NCI-H2227 (cell line): Measurements from ENCODE around the gene NPTX1.
"Not testable (repeated sequence)": the region's sequence is repeated elsewhere in the genome, so short reads cannot be mapped to it uniquely, and the experiment has no call there.

Experiments
- DNase-seq: peaks from one replicate; lab custom pipeline; 2025; ENCODE audit not compliant: unreplicated experiment; lab: John Stamatoyannopoulos, UW

Gene NPTX1, protein sequence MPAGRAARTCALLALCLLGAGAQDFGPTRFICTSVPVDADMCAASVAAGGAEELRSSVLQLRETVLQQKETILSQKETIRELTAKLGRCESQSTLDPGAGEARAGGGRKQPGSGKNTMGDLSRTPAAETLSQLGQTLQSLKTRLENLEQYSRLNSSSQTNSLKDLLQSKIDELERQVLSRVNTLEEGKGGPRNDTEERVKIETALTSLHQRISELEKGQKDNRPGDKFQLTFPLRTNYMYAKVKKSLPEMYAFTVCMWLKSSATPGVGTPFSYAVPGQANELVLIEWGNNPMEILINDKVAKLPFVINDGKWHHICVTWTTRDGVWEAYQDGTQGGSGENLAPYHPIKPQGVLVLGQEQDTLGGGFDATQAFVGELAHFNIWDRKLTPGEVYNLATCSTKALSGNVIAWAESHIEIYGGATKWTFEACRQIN

DNA sequence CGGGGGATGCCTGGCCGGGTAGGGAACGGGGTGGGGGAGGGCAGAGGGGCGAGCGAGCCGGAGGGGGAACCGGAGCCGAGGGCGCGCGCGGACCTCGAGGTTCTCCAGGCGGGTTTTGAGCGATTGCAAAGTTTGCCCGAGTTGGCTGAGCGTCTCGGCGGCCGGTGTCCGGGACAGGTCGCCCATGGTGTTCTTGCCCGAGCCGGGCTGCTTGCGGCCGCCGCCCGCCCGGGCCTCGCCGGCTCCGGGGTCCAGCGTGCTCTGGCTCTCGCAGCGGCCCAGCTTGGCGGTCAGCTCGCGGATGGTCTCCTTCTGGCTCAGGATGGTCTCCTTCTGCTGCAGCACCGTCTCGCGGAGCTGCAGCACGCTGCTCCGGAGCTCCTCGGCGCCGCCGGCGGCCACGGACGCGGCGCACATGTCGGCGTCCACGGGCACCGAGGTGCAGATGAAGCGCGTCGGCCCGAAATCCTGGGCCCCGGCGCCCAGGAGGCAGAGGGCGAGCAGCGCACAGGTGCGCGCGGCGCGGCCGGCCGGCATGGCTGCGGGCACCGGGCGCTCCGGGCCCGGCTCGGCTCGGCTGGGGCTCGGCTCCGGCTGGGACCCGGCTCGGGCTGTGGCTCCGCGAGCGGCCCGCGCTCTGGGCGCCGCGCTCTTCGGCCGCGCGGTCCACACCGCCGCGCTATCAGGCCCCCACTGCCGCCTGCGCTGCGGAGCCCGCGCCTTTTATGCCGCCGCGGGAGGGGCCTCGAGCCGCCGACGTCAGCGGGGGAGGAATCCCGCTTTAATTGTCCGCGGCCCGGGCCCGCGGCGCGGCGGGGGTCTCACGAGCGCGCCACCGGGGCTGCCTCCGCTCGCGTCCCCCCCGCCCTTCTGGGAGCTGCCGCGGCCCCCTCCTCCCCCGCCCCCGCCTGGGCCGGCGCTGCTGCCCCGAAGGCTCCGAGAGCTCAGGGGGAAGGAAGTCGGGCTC is at the start of gene NPTX1:
Gene NPTX1 (minus strand): TSS at position 698 of the 967 bp plus-strand sequence. CDS start 161 bp downstream, at position 537.
- peak; percentile 83 for DNase-seq

DNA sequence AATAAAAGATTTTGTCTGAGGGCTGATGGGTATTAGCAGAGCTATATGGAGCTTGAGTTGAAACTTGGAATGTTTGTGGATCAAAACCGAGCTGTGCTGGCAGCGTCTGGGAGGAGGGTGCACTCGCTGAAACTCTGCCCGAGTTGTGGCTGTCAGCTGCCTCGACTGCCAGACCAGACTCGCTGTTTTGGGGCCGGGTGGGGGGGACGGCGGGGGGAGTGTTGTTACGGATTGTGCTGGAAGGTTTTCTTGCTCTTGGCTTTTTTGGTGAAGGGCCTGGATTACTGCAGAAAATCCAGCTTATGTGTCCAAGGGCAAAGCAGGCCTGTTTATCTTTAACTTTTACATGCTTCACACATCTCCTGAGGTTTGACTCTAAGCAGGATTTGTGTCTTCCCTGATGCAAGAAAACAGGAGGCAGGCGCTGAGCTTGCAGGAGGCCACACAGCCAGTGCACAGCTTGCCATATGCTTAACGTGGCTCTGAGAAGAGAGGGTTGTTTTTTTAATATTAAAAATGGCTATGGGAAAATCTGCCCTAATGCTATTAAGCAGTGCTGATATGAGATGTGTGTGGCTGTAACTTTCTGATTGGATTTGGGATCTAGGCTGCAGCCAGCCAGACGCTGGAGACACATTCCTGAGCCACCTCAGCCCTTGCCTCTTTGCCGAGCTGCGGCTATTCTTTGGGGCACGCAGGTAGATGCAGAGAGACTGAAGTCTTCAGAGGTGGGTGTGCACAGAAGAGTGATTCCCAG is 47.7 kb upstream of the NPTX1 start:
- no peak for DNase-seq

DNA sequence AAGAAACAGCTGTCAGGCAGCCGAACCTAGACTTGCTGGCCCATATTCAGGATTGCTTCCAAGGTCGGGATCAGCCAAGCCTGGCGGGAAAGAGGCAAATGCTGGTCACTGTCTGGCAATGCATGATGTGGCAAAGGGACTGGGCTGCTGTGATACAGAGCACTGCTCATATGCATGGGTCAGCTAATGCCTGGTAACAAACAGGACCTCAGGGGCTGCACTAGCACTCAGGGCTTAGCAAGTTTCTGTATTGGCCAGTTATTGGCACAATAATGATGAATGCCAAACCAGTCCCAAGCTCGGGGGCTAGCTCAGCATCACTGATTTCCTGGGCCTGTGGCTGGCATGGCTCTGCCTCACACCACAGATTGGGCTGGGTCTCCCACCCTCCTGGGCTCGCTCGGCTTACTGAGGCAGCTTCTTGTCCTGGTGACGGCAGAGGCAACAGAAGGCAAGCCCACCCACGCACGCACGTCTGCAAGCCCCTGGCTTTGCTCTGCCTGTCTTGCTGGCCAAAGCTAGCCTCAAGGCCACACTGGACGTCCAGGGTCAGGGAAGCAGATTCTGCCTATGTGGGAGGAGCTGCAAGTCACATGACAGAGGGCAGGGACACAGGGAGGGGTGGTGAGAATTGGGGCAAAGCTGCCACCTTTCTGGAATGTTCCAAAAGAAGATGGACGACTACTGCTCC is 46.8 kb upstream of the NPTX1 start:
- no peak for DNase-seq

DNA sequence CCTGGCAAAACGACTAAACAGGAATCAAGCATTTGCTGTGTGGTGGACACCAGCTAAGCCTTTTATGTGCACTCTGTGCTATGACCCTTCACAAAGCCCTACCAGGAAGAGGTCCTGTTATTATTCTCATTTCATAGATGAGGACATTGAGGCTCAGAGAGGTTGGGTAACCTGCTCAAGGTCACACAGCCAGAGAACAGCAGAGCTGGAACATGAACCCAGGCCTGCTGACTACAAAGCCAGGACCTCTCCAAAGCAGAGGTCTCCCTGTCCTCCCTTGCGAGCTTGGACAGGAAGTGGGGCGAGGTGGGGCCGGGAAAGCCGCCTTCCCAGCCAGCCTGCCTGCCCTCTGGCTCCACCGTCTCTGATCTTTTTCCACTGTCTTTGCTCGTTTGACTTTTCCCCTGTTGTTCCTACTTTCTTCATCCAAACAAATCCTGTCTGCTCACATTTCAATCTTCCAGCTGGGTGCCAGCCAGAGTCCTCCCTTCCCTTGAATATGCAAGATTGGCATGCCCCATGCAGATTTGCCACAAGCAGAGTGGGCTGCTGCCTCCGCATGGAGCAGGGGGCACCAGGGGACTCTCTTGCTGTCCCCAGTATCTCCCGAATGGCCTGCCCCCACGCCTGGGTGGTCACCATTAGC is 44.5 kb upstream of the NPTX1 start:
- DNase-seq: no peak

DNA sequence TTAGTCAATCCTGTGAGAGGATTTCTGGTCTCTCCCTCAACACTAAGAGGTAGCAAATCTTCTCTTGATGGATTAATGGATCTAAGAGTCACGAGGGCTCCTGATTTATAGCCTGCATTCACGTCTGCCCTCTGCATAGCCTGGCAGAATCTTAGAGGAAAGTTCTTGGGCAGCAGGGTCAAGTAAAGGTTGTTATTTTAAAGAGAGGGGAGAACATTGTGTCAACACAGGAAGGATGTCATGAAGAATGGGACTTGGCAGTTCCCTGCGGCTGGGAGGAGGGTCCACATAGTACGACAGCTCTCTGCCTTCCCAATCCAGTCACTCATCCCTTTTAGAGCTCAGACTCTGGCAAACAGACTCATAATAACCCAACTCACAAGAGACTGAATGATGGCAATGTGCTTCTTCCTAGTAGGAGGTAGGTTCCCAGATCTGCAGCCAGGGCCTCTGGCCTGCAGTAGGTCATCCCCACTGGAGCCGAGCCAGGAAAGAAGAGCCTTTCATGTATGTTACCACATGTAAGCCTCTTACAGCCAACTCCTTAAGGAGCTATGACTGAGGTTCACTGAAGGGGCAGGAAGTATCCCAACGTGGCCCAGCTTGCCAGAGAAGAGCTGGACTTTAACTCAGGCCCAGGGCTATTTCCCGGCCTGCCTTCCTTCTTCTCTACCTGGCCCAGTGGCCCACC is 42.8 kb upstream of the NPTX1 start:
- DNase-seq: no peak

DNA sequence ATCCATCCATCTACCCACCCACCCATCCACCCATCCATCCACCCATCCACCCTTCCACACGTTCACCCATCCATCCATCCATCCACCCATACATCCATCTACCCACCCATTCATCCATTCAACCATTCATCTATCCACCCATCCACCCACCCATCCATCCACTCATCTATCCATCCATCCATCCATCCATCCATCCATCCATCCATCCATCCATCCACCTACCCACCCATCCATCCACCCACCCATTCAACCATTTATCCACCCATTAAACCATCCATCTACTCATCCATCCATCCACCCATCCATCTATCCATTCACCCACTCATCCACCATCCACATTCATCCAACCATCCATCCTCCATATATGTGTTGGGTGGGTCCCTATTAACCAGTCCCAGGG is 42.0 kb upstream of the NPTX1 start:
- no peak for DNase-seq

DNA sequence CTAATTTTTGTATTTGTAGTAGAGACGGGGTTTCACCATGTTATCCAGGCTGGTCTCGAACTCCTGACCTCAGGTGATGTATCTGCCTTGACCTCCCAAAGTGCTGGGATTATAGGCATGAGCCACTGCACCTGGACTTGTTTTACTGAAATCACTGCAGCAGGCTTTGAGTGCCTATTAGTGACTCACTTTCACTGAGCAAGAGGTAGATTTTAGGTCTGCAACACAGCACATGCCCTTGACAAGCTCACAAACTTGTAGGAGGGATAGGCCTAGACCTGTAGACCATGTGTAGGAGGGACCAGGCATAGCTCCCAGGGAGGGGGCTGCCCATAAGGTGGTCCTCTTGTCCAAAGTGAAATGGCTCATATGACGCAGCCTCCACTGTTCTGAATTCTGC is 41.2 kb upstream of the NPTX1 start:
- no peak for DNase-seq

DNA sequence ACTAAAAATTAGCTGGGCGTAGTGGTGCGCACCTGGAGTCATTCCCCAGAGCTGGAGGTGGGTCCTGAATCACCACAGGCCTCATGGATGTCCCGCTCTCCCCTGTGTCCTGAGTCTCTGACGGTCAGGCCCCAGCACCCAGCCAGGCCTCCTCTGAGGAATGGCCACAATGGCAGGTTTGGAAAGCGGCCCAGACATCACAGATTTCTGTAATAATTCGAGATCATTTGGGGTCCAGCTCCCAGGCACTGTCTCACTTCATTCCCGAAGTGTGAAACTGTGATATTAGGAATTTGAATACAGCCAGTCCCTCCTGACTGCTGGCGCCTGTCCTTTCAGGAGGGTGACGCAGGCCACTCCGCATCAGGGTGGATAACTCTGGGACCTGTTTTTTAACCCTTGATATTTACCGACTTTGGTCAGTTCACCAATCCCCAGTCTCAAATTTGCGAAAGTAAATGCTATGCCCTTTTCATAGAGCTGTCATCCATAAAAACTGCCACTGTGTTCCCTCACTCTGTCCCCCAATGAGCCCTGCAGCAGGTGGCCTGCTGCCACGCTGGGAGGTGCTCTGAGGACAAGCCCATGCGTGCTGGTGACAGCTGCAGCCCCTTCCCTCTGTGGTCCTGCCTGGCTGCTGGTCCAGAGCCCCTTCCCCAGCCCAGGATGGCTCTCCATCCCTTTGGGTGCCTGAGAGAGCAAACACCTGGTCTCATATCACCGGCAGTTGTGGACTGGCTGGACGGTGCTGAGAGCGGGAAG is 39.9 kb upstream of the NPTX1 start:
- no peak for DNase-seq

DNA sequence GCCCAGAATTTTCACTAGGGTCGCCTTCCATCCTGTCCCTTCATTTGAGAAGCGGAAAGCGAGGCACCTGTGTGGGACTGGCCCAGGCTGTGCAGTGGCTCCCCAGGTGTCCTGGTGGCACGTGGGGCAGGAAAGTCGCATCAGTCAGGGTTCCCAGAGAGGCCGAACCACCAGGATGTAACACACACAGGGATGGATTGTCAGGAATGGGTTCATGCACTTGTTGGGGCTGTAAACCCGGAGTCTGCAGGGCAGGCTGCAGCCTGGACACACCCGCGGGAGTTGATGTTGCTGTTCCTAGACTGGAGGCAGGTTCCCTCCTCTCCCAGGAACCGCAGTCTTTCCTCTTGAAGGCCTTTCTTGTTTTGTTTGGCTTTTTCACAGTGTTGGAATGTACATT is 37.5 kb upstream of the NPTX1 start:
- DNase-seq: no peak

DNA sequence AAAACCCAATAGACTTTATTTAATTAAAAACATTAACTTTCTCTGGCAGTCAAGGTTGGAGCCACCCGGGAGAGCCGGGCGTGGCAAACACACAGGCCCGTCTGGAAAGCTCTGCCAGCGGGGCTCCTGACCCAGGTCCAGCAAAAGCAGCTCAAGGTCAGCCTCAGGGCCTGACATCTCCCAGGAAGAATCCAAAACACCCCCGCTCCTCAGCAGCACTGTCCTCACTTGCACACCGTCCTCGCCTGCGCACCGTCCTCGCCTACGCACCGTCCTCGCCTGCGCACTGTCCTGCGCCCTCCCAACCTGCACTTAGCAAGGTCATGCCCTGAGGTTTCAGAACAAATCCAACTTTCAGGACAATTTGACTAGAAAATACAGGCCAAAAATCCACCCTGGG is 36.8 kb upstream of the NPTX1 start:
- no peak for DNase-seq

DNA sequence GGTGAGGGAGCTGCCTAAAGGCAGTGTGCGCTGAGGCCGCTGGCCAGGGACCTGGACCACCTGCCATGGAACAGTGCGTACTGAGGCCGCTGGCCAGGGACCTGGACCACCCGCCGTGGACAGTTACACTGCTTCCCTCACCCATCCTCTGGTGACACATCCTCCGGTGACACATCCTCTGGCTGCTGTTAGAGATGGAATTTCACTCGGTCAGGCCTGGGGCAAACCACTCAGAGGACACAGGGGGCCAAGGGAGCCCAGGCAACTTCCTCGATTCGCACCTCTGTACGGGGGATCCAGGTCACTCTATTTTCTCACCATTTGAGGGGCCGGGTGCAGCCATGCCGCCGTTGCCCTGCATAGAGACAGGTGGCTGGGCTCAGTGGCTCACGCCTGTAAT is 35.8 kb upstream of the NPTX1 start:
- DNase-seq: no peak

DNA sequence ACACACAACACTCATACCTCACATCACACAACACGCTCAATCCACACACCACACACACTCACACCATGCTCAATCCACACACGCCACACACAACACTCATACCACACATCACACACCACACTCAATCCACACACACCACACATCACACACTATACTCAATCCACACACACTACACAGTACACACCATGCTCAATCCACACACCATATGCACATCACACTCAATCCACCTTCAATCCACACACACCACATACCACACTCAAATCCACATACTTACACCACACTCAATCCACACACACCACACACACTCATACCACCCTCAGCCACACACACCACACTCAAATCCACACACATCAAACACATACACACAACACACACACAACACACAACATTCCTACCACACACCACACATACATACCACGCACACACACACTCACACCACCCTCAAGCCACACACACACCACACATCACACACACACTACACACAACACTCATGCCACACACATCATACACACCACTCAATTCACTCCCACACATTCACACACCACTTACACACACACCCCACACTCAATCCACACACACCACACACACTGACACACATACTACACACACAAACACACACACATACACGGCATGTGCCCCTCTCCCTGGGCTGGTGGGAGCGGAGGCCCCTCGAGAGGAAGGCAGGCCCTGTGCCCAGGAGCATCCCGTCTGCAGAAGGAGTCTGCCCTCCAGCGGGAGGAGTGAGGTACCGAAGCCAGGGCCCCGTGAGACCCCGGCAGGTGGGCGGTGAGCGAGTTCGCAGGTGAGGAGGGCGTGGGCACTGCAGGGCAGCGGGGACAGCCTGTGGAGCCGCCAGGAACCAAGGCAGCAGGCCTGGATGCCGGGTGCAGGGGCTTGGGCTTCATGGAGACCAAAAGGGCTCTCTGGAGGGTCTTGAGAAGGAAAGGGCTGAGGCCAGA is 35.1 kb upstream of the NPTX1 start:
- DNase-seq: no peak

DNA sequence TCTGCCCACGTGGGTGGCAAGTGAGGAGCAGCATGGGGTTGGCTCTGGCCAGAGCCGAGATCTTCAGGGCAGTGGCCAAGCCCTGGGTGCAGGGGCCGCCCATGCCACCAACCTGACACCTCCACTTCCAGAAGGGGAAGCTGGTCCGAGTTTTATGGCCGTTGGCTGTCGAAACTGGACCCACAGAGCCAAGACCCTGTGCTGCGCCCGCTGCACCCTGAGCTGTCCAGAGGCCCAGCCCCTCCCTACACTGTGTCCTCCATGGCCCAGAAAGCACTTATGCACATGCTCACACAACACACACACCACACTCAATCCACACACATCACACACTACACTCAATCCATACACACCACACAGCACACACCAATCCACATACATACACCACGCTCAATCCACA is 34.4 kb upstream of the NPTX1 start:
- DNase-seq: no peak

DNA sequence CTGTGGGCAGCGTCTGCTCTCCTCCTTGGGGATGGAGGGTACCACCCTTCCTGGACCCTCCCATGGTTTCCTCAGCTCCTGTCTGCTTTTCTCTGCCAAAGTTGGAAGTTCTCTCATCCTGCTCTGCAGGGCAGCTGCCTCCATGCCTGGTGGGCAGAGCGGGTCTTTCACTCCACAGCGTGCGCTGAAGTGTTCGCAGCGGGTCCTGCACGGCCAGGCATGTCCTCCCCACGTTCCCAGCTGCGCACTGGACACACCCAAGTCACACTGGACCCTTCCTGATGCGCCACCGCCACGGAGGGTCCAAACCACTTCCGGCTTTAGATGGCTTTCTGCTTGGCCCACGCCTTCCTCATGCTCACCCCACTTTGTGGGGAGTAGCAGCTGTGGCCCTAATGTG is 33.7 kb upstream of the NPTX1 start:
- no peak for DNase-seq

DNA sequence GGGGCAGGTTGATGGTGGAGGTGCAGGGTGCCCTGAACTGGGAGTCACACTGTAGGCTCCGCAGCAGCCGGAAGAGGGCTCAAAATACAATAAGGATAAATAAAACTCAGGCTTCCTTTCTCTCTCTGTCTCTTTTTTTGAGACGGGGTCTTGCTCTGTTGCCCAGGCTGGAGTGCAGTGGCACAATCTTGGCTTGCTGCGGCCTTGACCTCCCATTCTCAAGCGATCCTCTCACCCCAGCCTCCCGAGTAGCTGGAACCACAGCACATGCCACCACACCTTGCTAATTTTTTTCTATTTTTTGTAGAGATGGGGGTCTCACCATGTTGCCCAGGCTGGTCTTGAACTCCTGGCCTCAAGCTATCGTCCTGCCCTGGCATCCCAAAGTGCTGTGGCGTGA is 32.9 kb upstream of the NPTX1 start:
- no peak for DNase-seq

DNA sequence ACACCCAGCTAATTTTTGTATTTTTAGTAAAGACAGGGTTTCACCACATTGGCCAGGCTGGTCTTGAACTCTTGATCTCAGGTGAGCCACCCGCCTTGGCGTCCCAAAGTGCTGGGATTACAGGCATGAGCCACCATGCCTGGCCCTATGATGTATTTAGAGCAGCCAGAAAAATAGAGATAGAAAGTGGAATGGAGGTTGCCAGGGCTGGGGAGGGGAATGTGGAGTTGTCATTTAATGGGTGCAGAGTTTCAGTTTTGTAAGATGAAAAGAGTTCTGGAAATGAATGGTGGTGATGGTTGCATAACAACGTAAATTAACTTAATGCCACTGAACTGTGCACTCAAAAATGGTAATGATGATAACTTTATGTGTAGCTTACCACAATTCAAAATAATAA is 31.6 kb upstream of the NPTX1 start:
- DNase-seq: no peak

DNA sequence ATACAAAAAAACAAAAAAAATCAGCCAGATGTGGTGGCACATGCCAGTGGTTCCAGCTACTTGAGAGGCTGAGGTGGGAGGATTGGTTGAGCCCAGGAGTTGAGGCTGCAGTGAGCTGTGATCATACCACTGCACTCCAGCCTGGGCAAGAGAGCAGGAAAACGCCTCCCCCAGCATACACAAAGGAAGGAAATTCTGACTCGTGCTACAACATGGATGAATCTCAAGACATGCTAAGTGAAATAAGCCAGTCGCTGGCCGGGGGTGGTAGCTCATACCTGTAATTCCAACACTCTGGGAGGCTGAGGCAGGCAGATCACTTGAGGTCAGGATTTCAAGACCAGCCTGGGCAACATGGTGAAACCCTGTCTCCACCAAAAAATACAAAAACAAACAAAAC is 30.8 kb upstream of the NPTX1 start:
- DNase-seq: not testable (repeated sequence)
